Umbilical cord (tissue), 2 donors: ENCODE measurements around the gene UBE2H. TPM values are rescaled to one million over a fixed set of nuclear protein-coding genes. Genes with fewer than 3 reads are reported as not detected.

Source experiments
- DNase-seq: peaks from one replicate; pipeline ENCODE4 v3.0.0-alpha.2; 2015; ENCODE audit warnings: low spot score
- total RNA-seq: library from RNA; depleted of rRNA; stranded (reverse); fragments of >200 nt; gene quantifications from one replicate; pipeline ENCODE4 v1.2.3, GENCODE V29; 2014; ENCODE audit warnings: low replicate concordance; ENCODE audit not compliant: insufficient read depth

The UBE2H gene
- total RNA-seq, 1 donor from 2014 or later, result 87.9 TPM

DNA sequence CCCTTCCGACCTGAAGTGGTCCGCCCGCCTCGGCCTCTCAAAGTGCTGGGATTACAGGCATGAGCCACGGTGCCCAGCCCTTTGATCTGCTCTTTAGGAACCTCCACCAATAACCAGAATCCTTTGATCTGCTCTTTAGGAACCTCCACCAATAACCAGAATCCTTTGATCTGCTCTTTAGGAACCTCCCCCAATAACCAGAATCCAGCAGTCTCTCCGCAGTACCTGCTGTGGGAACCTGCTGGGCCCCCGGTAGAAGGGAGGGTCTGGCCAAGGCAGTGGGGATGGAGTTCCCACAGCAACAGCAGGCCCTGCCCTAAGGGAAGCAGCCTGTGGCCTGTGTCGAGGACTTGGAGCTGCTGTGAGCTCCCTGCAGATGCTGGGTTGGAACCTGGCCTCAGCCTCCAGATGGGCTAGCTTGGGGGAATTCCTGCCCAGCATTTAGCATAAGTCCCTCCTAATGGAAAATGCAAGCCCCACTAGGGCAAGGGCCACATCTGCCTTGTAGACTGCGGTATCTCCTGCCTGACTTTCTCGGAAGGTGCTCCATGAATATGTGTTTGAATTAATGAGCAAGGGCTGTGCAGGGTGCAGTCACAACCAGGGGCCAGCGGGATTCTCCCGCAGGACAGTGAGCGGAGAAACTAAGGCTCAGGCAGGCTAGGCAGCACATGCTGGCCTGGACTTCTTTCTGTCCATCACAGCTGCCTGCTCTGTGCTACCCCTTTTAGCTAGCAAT is 165.8 kb downstream of the UBE2H start:
- no peak for DNase-seq

DNA sequence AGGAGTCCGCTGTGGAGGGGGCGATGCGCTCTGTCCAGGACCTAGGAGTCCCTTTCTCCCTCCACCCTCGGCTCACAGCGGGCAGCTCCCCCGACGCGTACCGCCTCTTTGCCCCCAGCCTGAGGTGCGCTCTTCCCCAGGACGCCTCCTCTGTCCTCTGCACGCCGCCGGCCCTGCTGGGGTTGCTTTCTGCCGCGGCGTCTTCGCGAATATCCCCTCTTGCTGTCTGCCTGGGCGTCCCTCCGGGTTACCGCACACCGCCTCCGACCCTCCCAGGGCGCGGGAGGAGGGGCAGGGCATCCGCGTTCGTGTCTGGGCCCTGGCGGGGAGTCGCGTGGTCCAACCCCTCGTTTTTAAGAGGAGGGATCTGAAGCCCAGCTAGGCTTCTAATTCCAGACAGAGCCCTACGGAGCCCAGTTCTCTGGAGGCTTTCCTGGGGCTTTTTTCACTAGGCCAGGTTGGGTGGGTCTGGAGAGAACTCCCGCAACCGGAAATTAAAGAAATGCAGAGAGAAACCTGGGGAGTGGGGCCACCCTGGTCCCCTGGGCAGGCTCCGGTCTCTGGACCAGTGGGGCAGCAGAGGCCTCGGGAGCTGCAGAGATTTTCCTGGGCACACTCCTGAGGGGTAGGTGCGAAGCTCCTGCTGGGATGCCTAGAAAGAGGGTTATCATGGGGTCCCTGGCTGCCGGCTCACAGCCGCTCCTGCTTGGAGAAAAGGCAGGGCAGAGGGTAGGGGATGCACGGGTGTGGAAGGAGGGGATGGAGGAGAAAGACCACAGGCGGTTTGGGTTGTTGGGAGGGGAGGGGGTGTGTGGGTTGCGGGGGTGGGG is 166.9 kb downstream of the UBE2H start:
- no peak for DNase-seq

DNA sequence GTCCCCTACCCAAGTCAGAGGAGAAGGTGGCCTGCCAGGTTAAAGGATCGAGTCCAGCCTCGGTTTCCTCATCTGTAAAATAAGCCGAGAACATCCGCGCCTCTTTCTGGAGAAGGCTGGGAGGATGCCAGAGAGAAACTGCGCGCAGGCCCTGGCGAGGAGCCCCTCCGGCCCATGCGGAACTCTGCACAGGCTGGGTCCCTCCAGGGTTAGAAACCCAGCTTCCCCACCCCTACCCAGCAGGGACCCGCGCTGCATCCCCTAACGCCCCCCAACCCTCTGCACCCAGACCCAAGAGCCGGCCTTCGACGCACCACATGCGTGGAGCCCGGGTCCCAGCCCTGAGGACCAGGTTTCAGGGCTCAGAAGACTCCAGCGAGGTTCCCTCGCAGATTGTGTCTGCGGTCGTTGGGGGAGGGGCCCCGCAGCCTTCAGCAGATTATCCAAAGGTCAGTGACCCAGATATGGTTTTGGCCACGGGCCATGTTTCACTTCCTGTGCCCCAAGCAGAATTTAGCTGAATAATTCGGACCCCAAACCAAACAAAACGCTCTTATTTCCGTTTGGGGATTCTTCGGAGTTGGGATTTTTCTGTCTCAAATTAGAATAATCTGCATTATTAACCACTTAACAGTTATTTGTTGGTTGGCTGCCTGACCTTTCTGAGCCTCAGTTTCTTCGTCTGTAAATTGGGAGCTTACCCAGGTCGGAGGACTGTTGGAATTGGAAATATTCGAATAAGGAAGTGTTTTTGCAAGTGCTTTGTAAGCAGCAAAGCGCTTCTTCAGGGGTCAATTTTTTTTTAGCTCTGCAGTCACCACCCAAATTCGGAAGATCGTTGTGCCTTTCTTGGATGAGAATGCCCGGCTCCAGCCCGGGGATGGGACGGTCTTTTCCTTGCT is 167.7 kb downstream of the UBE2H start:
- no peak for DNase-seq

DNA sequence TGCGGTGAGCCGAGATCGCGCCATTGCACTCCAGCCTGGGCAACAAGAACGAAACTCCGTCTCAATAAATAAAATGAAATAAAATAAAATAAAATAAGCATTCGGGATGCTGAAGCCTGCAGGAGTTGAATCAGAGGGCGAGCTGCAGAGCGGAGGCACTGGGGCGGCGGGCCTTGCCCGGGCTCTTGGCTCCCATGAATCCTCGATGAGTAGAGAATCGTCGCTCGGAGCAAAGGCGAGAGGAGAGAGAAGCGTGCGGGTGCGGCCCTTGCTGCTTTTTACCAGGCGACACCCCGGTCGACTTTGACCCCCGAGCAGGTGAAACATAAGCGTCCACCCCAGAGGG is 168.3 kb downstream of the UBE2H start:
- no peak for DNase-seq

DNA sequence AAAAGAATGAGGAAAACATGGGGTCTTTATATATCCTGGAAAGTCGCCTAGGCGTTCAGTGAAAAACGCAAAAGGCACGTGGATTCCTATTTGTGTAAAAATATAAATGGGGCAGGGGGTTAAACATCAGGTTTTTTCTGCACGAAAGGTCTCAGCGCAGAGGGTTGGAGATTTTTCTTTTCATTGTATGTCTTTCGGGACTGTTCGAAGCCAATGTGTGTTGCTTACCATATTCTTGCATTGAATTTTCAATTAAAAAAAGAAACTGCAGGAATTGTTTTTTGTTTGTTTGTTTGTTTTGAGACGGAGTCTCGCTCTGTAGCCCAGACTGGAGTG is 169.2 kb downstream of the UBE2H start:
- DNase-seq, result no peak

DNA sequence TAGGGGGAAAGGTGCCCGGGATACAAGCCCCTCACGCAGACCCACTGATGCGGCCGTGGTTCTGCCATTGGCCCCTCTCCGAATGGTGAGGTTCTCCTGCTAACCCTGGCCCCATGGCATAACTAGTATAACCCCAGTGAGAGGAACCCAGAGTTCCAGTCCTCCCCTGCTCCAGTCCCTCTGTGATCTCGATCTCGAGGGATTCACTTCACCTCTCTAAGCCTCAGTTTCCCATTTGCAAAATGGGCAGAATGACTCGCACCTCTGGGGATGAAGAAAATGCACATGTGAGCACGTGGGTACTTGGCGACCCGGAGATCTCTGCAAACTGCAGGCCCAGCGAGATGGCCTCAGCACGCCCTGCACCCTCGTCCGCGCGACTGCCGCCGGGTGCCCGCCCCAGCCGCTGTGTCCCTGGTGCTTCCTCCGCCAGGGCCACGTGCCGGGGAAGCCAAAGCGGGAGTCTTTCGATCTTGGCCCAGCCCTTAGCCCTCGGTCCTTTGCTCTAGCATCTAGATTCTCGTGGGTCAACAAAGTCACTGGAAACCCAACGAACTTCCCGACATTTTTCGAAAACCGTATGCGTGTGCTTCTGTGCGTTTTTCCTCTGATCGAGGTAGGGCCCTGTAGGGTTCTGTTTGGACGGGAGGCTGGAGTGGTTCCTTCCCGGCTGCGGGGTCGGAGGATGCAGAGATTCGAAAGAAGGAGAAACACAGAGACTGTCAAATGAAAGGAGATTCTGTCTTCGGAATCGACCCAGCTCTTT is 169.8 kb downstream of the UBE2H start:
- DNase-seq, result no peak

DNA sequence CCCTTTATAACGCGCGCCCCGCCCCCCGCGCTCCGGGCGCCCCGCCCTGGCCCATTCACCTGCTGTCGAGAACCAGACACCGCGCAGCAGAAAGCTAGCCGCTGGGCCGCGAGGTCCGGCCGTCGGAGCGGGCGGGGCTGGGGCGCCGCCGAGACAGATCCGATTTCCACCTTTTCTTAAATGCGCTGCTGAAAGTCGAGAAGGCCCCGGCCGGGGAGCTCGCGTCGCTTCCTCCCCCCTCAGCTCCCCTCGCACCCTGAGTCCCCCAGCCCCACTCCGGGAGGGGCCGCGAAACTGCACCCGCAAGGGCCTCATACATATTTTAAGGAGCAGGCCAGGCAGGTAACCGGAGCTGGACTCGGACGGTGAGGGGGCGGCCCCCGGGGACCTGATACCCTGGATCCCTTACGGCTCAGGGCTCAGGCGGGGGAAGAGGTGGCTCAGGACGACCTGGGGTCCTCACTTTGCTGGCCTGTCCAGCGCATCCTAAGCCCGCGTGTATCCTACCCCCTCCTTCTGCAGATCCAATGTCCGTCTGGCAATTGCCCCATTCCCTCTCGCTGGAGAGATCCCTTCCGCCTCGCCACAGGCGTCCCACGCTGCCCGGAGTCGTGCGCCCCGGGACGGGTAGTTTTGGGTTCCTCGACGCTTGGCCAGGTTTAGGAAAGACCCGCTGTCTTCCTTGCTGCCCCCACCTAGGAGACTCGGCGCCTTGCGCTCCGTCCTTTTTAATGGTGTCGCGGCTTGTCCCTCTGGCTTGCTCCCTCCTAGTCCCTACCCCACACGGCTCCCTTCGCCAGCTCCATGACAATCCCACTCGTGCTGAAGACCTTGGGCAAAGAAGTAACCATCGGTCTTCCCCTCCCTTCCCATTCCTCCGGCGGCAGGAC is 170.6 kb downstream of the UBE2H start:
- no peak for DNase-seq

DNA sequence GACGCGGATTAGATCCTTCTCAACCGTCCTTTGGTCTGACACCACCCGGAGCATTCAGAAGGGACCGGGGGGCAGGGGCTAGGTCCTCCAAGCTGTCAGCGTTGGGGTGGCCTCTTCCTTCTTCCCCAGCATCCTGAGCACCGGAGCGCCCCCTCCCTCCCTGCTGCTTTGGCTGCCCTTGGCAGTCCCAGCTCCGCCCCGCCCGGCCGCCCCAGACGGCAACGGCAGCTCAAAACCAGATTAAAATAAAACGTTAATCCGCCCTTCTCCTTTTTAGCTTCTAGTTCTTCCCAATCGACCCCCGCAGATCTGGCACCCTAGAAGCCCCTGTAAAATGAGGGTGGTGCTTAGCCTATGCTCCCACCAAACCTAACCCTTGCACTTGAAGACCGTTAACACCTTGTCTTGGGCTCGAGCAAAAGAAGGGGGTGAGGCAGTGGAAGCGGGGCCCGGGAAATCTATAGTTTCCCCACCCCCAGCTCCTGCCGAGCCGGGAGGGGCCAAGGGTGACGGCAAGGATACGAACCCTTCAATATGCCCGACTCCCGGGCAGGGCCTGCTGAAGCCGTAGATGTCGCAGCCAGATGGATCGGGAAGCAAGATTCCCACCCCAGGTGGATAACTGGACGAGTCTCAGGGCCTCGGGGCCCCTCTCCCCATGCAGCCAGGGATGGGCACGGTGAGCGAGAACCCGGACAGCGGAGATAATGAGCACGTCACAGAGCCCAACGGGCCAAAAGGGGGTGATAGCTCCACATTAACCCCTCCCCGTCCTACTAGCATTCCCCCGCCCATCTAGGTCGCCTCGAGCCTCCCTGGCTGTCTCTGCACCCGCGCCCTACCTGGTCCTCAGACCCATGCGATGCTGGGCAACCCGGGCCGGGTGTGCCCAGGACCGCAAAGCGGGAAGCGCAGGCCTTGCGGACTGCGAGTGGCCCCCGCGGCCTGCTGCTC is 171.5 kb downstream of the UBE2H start:
- DNase-seq, result no peak

Other genes with a start within 250 kb of the UBE2H start
- 3.4 TPM for gene ZC3HC1, start 98.4 kb upstream of the UBE2H start, total RNA-seq
- 42.4 TPM for gene KLHDC10, start 117.6 kb upstream of the UBE2H start, total RNA-seq